Small intestine (tissue), 7 donors: ENCODE measurements around the gene SMIM35. TPM values are rescaled to one million over a fixed set of nuclear protein-coding genes. Genes with fewer than 3 reads are reported as not detected.

Source experiments
- DNase-seq, 2 donors: peaks; one replicate each; pipeline versions ENCODE4 v3.0.0 to v3.0.0-alpha.2; 2013
- FAIRE-seq: peaks from 2 replicates; lab custom pipeline; 2012; peaks lifted over from hg19 to GRCh38; lab: Jason Lieb, UNC
- H3K27ac ChIP-seq, 3 donors: one replicate each; pipeline ENCODE4 v1.5.1; 2013; ENCODE audit warnings: low read length in 2 of 3, mild to moderate bottlenecking in 2 of 3, control low read depth in 1 of 3, inconsistent platforms in 1 of 3, low read depth in 1 of 3, moderate library complexity in 1 of 3
- H3K27me3 ChIP-seq, 3 donors: one replicate each; pipeline ENCODE4 v1.6.1; 2013; ENCODE audit warnings: low read length in 3 of 3, inconsistent platforms in 1 of 3; ENCODE audit not compliant: control insufficient read depth in 3 of 3, insufficient read depth in 3 of 3
- H3K36me3 ChIP-seq, 3 donors: one replicate each; pipeline ENCODE4 v1.6.1; 2013; ENCODE audit warnings: low read length in 3 of 3, inconsistent platforms in 1 of 3, low read depth in 1 of 3, mild to moderate bottlenecking in 1 of 3, moderate library complexity in 1 of 3; ENCODE audit not compliant: control insufficient read depth in 3 of 3, insufficient read depth in 2 of 3
- H3K4me1 ChIP-seq, 3 donors: one replicate each; pipeline ENCODE4 v1.6.1; 2013; ENCODE audit warnings: low read length in 2 of 3, inconsistent platforms in 1 of 3, low read depth in 1 of 3, mild to moderate bottlenecking in 1 of 3, moderate library complexity in 1 of 3; ENCODE audit not compliant: control insufficient read depth in 3 of 3, insufficient read depth in 2 of 3
- H3K4me3 ChIP-seq, 3 donors: one replicate each; pipeline ENCODE4 v1.5.1; 2013; ENCODE audit warnings: low read length in 3 of 3, control low read depth in 1 of 3, inconsistent platforms in 1 of 3, low read depth in 1 of 3, mild to moderate bottlenecking in 1 of 3, moderate library complexity in 1 of 3
- H3K9me3 ChIP-seq, 2 donors: one replicate each; pipeline ENCODE4 v1.6.1; 2013; ENCODE audit warnings: low read depth in 1 of 2, low read length in 1 of 2; ENCODE audit not compliant: control insufficient read depth in 2 of 2, insufficient read depth in 1 of 2
- WGBS, 3 donors: extraction: QIAGEN DNeasy Blood & Tissue Kit; methylation state at CpG; one replicate each; pipeline ENCODE4 v1.1.7; 2013; 5-methylcytosine and 5-hydroxymethylcytosine counted together
- polyA plus RNA-seq, 4 donors: library from polyadenylated mRNA; stranded (reverse) in 3 of 4; unstranded in 1 of 4; fragments of 200-250 nt in 3 of 4; fragments of 120-200 nt in 1 of 4; gene quantifications; one replicate each; pipeline versions ENCODE4 v1.2.1 to v1.2.3, GENCODE V29; 2013
- donor health status: healthy with polysubstance abuse.
- donor health status: control.
- donor health status: control.
- donor health status: Bipolar disorder and iron deficiency.
- donor health status: healthy.

Gene SMIM35
- polyA plus RNA-seq, 4 donors = 0.03 to 0.44 TPM; not detected in 2

DNA sequence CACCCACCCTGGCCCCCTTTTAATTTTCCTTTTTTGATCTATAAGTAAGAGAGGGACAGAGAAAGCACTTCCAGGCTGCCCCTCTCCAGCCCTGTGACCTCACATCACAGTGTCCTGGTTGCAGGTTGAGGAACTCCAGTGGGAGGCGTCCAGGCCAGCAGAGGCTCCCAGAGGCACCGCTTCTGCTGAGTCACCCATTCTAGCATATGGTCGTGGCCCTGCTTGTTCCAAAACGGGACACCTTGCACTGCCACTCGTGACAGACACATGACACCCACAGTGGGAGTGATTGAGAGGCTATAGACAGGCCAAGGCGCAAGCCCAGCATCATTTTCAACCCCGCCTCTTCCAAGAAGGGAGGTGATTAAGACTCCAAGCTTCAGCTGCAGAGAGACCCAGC is 25.9 kb downstream of the SMIM35 start:
- DNase-seq (no peak), FAIRE-seq (no peak)
- WGBS, 3 donors = 71 to 73% (median 72%) methylated on average over 7 of the region's 7 CpGs
- H3K27ac ChIP-seq = no peak overlapping the region
- no peaks in the 10 kb centered on the region for H3K36me3 ChIP-seq
- no peak overlapping the region for H3K4me3 ChIP-seq
- H3K9me3 ChIP-seq = no peaks in the 10 kb centered on the region
- H3K4me1 ChIP-seq = peaks cover 0 to 13% (median 0%) of the 10 kb centered on the region in 3 donors
- no peaks in the 10 kb centered on the region for H3K27me3 ChIP-seq

GRCh38 chr11:118060081-118060661 is 26.6 kb downstream of the SMIM35 start:
- FAIRE-seq = no peak
- Histone ChIP-seq H3K36me3 (no peaks in the 10 kb centered on the region), H3K9me3 (no peaks in the 10 kb centered on the region), H3K27me3 (no peaks in the 10 kb centered on the region), H3K4me3 (no peak overlapping the region), H3K27ac (no peak overlapping the region), H3K4me1 (peaks cover 0 to 13% (median 0%) of the 10 kb centered on the region in 3 donors)
- no peak for DNase-seq
- 83 to 90% (median 83%) methylated on average over 10 of the region's 10 CpGs for WGBS, 3 donors

GRCh38 chr11:118059246-118059940 is 27.4 kb downstream of the SMIM35 start:
- FAIRE-seq (no peak), DNase-seq (no peak)
- Histone ChIP-seq H3K4me3 (no peak overlapping the region), H3K27ac (no peak overlapping the region), H3K27me3 (no peaks in the 10 kb centered on the region), H3K36me3 (no peaks in the 10 kb centered on the region), H3K9me3 (no peaks in the 10 kb centered on the region), H3K4me1 (peaks cover 0 to 13% (median 0%) of the 10 kb centered on the region in 3 donors)
- 74 to 79% (median 75%) methylated on average over 11 of the region's 11 CpGs for WGBS, 3 donors

DNA sequence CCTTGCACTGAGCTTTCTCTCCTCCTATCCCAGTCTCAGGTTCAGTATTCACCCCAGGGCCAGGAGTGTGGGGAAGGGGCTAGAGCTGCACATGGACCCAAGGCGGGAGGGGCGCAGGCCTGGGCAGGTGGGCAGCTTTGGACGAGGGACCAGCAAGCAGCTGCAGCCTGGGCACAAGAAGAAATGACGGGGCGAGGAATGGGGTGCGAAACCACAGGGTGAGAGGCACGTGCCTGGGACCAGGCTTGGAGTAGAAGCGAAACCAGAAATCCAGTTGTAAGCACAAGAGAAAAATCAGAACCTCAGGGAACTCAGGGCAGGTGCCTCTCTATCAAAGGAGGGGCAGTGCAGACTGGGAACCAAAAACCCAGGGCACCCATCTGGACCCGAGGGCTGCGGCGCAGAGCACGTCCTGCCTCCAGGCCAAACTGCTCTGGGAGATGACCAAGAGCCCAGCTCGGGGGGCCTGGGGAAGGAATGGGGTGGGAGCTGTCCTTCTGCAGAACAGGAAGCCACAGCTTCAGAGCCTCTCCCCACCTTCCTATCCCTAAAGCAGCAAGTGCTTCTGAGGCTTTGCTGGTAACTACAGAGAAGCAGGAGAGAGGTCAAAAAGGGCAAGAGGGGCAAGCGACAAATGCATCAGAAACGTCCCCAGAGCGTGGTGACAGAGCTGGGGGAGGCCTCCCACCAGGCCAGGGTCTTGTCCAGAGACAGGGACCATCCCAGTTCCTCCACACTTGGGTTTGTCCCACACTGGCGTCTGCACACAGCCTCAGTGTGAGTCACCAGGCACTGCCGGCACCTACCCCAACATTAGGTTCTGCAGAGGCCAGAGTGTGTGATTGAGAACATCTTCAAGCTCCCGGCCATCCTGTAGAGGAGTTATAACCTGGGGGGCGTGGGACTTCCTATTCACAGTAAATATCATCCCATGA is 28.2 kb downstream of the SMIM35 start:
- H3K36me3 ChIP-seq = no peaks in the 10 kb centered on the region
- H3K4me3 ChIP-seq = no peak overlapping the region
- H3K4me1 ChIP-seq = peaks cover 0 to 13% (median 0%) of the 10 kb centered on the region in 3 donors
- H3K27ac ChIP-seq = no peak overlapping the region
- DNase-seq (no peak), FAIRE-seq (no peak)
- H3K27me3 ChIP-seq = no peaks in the 10 kb centered on the region
- H3K9me3 ChIP-seq = no peaks in the 10 kb centered on the region
- WGBS, 3 donors = 80 to 82% (median 81%) methylated on average over 20 of the region's 20 CpGs

GRCh38 chr11:118057251-118058145 is 29.3 kb downstream of the SMIM35 start:
- no peak for DNase-seq
- FAIRE-seq = no peak
- H3K4me1 ChIP-seq = peaks cover 0 to 13% (median 0%) of the 10 kb centered on the region in 3 donors
- no peak overlapping the region for H3K4me3 ChIP-seq
- H3K27me3 ChIP-seq = no peaks in the 10 kb centered on the region
- no peaks in the 10 kb centered on the region for H3K36me3 ChIP-seq
- H3K9me3 ChIP-seq = no peaks in the 10 kb centered on the region
- no peak overlapping the region for H3K27ac ChIP-seq
- 82 to 89% (median 88%) methylated on average over 14 of the region's 14 CpGs for WGBS, 3 donors

DNA sequence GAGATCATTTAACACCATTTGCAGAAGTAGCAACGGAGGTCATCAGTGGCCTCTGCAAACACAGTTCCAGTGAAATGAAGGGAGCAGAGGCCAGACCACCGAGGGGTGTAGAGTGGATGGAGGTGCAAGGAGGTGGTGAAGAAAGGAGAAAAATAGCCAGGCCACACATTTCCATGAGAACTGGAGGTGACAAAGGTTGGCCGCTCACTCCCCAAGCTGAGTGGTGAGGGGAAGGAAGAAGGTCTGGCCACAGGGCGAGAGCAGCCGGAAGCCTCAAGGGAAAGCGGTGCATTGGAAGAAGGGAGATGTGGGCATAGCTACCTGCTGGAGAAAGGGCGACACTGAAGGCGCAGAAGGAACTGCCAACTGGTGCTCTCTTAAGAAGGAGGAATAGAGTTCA is 30.0 kb downstream of the SMIM35 start:
- no peak for FAIRE-seq
- no peak overlapping the region for H3K4me3 ChIP-seq

DNA sequence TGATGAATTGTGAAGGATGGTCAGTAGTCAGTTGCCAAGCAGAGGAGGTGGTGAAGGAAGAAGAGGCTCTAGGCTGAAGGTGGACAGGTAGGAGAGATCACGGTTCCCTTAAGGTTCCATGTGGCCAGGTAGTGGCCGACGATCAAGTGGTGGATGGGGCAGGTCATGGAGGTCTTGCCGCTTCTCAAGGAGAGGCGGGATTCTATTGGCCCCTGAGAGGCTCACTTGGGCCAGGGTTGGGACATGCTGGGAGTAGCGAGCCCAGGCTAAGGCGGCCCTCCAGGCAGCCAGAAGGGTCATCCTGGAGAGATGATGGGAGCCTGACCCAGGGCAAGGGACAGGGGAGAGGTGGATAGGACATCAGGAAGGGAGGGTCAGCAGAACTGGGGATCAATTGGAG is 30.8 kb downstream of the SMIM35 start:
- no peaks in the 10 kb centered on the region for H3K27me3 ChIP-seq
- H3K4me1 ChIP-seq = peaks cover 0 to 13% (median 0%) of the 10 kb centered on the region in 3 donors
- 93 to 95% (median 94%) methylated on average over 6 to 7 of the region's 7 CpGs for WGBS, 3 donors
- H3K4me3 ChIP-seq = no peak overlapping the region
- no peak overlapping the region for H3K27ac ChIP-seq
- no peak for FAIRE-seq
- no peaks in the 10 kb centered on the region for H3K9me3 ChIP-seq
- no peak for DNase-seq
- no peaks in the 10 kb centered on the region for H3K36me3 ChIP-seq

More for the DNA sequence above, 30.0 kb downstream of the SMIM35 start:
- Histone ChIP-seq H3K36me3 (no peaks in the 10 kb centered on the region), H3K9me3 (no peaks in the 10 kb centered on the region), H3K4me1 (peaks cover 0 to 13% (median 0%) of the 10 kb centered on the region in 3 donors), H3K27me3 (no peaks in the 10 kb centered on the region), H3K27ac (no peak overlapping the region)
- DNase-seq = no peak
- WGBS, 3 donors = 80 to 92% (median 88%) methylated on average over 8 of the region's 8 CpGs
